HG03097 (cell line): ENCODE measurements around the gene BIRC6.
"Not testable (repeated sequence)": the region's sequence is repeated elsewhere in the genome, so short reads cannot be mapped to it uniquely, and the experiment has no call there.

Source experiments
- ATAC-seq: cut with Tn5 transposase; IDR thresholded peaks from one replicate; pipeline ENCODE4 v1.9.1; 2021; ENCODE audit not compliant: unreplicated experiment, low FRiP score

BIRC6 gene

DNA sequence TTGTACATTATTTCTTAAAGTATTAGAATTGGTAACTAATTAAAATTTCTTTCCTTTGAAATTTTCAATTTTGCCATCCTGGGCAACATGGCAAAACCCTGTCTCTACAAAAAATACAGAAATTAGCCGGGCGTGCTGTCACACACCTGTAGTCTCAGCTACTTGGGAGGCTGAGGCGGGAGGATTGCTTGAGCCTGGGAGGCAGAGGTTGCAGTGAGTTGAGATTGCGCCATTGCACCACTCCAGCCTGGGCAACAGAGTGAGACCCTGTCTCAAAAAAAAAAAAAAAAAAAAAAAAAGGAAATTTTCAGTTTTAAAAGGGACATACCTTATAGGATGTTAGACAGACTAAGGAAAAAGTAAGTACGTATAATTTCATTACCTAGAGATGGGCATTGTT is 14.1 kb downstream of the BIRC6 start:
- ATAC-seq, result not testable (repeated sequence)

GRCh38 chr2:32372519-32373182 is 15.8 kb downstream of the BIRC6 start:
- ATAC-seq, result no peak

DNA sequence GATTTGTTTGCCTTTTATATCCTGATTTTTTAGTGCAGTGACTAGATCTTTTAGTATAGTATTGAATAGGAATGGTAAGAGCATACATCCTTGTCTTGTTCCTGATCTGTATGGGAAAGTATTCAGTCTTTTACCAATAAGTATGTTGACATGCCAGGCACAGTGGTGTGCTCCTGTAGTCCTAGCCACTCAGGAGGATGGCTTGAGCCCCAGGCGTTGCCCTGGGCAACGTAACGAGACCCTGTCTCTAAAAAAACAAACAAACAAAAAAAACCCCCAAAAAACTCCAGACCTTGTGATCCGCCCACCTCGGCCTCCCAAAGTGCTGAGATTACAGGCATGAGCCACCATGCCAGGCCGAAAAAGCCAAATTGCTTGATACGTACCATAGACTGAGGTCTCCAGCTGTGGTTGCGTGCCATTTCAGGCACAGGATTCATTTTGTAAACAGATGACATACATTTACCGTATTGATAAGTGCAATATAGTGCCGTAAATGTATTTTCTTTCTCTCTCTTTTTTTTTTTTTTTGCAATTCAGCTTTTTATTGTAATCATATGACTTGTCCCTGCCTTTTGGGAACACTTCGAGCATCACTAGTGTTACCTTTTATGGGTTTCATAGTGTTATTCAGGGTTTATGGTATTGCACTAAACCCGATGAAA is 18.5 kb downstream of the BIRC6 start:
- no peak for ATAC-seq

GRCh38 chr2:32376756-32377155 is 19.9 kb downstream of the BIRC6 start:
- no peak for ATAC-seq

DNA sequence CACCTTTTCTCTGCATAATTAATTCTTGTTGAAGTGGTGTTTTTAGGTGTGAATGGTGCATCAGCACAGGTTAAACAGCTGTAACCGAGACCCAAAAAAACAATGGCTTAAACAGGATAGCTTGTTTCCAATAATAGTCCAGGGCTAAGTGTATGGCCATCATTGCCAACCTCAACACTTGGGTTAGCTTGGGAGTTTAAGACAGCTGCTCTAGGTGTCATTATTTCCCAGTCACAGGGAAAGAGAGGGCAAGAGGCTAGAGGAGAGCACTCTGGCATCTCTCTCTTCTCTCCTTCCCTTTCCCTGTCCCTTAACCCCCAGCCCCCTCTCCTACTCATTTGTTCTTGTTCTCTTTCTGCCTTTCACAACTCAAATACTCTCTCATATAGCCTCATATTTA is 21.1 kb downstream of the BIRC6 start:
- no peak for ATAC-seq

DNA sequence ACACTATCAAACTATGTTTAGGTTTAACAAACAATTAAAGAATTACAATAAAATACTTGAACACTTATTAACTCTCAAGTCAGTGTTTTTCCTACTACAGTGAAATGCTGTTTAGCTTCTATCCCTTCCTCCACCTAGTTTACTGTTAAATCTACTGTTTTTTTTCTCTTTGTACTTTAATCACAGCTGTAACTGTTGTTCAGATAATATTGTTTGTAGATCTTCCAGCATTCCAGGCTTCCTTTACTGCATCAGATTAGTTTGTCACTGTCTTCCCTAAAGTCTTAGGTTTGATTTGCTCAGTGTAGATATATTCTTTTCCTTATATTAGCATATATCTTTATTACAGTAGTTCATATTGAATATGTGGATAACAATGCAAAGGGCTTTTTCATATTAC is 22.5 kb downstream of the BIRC6 start:
- no peak for ATAC-seq

GRCh38 chr2:32383858-32384257 is 27.0 kb downstream of the BIRC6 start:
- ATAC-seq, result no peak

GRCh38 chr2:32384529-32384928 is 27.7 kb downstream of the BIRC6 start:
- no peak for ATAC-seq

- ATAC-seq, result no peak
Measured at GRCh38 chr2:32386739-32387138, 29.9 kb downstream of the BIRC6 start.

DNA sequence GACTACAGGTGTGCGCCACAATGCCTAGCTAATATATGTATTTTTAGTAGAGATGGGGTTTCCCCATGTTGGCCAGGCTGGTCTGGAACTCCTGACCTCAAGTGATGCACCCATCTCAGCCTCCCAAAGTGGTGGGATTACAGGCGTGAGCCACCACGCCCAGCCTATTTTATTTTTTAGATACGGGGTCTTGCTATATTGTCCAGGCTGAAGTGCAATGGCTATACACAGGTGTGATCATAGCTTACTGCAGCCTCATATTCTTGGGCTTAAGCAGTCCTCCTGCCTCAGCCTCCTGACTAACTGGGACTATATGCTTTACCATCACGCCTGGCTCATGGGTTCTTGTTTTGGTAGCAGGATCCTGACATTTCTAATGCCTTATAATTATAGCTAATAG is 42.4 kb downstream of the BIRC6 start:
- ATAC-seq, result no peak

DNA sequence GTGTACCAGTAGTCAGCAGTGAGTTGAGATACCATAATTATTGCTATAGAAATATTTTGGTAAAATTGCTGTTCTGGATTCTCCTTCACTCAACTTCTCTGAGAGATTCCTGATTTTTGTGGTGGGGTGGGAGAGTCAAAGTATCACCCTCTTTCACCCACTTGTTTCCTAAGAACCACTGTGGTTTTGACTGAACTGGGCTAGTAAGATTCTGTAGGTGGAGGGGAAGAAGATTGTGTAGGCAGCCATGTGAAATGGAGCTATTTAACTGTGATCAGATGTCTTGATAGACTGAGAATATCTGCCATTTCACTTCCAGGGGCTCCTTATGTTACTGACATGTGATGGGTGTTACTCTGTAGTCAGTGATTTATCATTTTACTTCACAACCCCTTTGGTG is 45.3 kb downstream of the BIRC6 start:
- ATAC-seq, result no peak

- ATAC-seq, result no peak
Measured at GRCh38 chr2:32403782-32404181, 47.0 kb downstream of the BIRC6 start.

- ATAC-seq, result no peak
Measured at GRCh38 chr2:32404691-32405090, 47.9 kb downstream of the BIRC6 start.

GRCh38 chr2:32416519-32416918 is 59.7 kb downstream of the BIRC6 start:
- no peak for ATAC-seq

DNA sequence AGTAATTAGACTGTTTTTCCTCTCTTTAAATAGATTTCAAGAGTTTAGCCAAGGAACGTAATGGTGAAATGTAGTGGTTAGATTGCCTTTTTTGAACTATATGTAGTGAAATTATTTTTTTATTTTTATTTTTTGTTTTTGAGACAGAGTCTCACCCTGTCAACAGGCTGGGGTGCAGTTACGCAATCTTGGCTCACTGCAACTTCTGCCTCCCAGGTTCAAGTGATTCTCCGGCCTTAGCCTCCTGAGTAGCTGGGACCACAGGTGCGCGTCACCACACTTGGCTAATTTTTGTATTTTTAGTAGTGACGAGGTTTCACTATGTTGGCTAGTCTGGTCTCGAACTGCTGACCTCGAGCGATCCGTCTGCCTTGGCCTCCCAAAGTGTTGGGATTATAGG is 60.8 kb downstream of the BIRC6 start:
- ATAC-seq, result no peak

GRCh38 chr2:32418778-32419177 is 62.0 kb downstream of the BIRC6 start:
- no peak for ATAC-seq

DNA sequence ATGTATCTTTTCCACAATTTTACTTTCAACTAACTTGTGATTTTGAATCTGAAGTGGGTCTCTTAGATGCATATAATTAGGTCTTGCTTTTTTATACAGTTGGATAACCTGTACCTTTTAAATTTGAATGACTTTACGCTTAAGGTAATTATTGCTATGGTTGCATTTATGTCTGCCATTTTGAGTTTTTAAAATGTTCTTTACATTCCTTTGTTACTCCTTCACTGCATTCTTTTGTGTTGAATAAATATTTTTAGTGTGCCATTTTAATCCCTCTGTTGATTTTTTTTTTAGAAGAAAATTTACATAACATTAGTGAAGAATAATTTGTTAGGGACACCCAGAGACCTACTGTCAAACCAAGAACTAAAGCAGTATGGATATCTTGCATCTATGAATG is 65.3 kb downstream of the BIRC6 start:
- no peak for ATAC-seq

- no peak for ATAC-seq
Measured at GRCh38 chr2:32423536-32423935, 66.7 kb downstream of the BIRC6 start.

- ATAC-seq, result no peak
Measured at GRCh38 chr2:32424739-32425138, 67.9 kb downstream of the BIRC6 start.

GRCh38 chr2:32425719-32426141 is 68.9 kb downstream of the BIRC6 start:
- ATAC-seq, result no peak

DNA sequence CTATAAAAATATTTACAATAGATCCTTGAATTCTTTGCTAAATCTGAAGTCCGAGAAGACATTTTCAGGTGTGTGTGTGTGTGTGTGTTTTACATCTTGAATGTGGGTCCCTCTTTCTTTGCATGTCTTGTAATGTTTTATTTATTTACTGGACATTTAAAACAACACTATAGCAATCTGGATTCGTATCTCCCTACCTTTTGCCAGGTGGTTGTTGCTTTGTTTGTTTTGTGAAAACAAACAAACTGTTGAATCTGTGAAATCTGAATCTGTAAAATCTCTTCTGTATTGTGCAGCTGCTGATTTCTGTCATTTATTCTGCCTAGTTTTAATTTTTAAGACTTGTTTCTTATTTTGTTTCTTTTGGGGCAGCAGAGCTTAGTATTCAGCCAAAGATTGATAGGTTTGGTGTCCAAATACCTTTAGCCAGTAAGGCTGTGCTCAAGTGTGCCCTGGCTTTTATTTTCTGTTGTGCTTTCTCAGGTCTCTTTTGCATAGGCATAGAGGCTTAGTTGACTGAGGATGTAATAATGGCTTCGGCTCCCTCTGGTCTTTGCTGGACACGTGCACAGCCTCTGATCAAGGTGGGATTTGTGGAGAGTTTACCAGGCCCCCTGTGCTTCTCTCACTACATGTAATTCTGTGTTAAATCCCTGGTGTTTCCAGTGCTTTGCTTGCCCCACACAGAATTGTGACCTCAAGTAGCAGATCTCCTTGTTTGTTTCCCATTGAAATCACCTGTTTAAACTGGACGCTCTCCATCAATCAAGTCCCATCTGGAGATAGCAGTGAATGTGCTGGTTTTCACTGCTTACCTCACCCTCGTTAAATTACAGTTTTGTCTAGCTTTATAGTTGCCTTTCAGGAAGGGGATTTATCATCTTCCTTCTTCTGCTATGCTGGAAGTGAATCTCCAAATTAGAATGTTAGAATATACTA is 71.1 kb downstream of the BIRC6 start:
- ATAC-seq, result no peak
